ENCODE measurements around the gene DBNDD1. TPM values are rescaled to one million over a fixed set of nuclear protein-coding genes. Genes with fewer than 3 reads are reported as not detected.

The DBNDD1 gene
- total and polyA plus RNA-seq, 2 experiments from 2014 or later: 63.3 to 90.8 TPM

DNA sequence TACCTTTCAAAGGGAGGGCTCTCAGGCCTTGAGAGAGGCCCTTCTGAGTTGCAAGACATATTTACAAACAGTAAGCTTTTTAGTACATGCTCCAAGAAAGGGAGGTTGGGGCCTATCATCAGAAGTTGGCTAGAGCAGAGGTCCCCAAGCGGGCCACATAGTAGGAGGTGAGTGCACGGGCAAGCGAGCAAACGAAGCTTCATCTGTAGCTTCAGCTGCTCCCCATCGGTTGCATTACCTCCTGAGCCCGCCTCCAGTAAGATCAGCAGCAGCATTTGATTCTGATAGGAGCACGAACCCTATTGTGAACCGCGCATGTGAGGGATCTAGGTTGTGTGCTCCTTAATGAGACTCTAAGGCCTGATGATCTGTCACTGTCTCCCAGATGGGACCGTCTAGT is 31.7 kb upstream of the DBNDD1 start:
- no peaks in the 10 kb centered on the region for H3K27me3 ChIP-seq (ENCODE audit: insufficient read depth)
- peaks cover 15% of the 10 kb centered on the region for H3K27me3 Mint-ChIP-seq (ENCODE audit: insufficient read depth, low read depth, poor library complexity)

DNA sequence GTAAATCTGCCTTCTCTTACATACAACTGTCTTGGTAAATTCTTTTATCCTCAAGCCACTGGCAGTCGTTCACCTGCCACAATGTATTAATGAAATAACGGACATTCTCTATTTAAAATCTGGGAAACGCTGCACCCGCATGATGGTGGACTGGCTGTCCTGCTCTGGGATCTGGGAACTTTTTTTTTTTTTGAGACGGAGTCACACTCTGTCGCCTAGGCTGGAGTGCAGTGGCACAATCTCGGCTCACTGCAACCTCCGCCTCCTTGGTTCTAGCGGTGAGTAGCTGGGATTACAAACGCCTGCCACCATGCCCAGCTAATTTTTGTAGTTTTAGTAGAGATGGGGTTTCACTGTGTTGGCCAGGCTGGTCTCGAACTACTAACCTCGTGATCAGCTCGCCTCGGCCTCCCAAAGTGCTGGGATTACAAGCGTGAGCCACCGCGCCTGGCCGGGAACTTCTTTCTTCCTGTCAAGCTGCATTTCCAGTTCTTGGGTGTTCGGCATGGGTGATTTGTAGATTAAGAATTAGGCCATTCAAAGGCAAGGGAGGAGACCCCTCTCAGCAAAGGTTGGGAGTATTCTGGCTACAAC is 29.6 kb upstream of the DBNDD1 start:
- H4K20me1 ChIP-seq (replicated peaks; ENCODE audit: insufficient read depth): no peaks in the 10 kb centered on the region
- peaks cover 8% of the 10 kb centered on the region for H3F3A ChIP-seq (replicated peaks; ENCODE audit: low read depth)
- no peaks in the 10 kb centered on the region for H3K79me2 ChIP-seq (replicated peaks; ENCODE audit: insufficient read depth)
- no peak overlapping the region for H3K27ac ChIP-seq (ENCODE audit: low read depth)
- H3K4me3 ChIP-seq: no peak overlapping the region
- no peaks in the 10 kb centered on the region for H3K9me2 ChIP-seq (ENCODE audit: insufficient read depth)
- no peaks in the 10 kb centered on the region; the same call in 1 of the 2 replicates for H3K4me1 ChIP-seq (ENCODE audit: insufficient read depth)
- no peaks in the 10 kb centered on the region; the same call in 1 of the 2 replicates for H3K36me3 ChIP-seq (ENCODE audit: insufficient read depth)
- peaks cover 10% of the 10 kb centered on the region; the same call in 2 of the 3 replicates for H3K4me1 Mint-ChIP-seq
- TF ChIP-seq JUNB (IDR thresholded peaks at IDR 0.05; ENCODE audit: unreplicated experiment) (no peak), CREB1 (CRISPR knock-in tag; IDR thresholded peaks at IDR 0.05; ENCODE audit: low read depth) (no peak)
- TF ChIP-seq, protein P1, sequence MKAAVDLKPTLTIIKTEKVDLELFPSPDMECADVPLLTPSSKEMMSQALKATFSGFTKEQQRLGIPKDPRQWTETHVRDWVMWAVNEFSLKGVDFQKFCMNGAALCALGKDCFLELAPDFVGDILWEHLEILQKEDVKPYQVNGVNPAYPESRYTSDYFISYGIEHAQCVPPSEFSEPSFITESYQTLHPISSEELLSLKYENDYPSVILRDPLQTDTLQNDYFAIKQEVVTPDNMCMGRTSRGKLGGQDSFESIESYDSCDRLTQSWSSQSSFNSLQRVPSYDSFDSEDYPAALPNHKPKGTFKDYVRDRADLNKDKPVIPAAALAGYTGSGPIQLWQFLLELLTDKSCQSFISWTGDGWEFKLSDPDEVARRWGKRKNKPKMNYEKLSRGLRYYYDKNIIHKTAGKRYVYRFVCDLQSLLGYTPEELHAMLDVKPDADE (IDR thresholded peaks at IDR 0.05): no peak
- TF ChIP-seq, protein P2, sequence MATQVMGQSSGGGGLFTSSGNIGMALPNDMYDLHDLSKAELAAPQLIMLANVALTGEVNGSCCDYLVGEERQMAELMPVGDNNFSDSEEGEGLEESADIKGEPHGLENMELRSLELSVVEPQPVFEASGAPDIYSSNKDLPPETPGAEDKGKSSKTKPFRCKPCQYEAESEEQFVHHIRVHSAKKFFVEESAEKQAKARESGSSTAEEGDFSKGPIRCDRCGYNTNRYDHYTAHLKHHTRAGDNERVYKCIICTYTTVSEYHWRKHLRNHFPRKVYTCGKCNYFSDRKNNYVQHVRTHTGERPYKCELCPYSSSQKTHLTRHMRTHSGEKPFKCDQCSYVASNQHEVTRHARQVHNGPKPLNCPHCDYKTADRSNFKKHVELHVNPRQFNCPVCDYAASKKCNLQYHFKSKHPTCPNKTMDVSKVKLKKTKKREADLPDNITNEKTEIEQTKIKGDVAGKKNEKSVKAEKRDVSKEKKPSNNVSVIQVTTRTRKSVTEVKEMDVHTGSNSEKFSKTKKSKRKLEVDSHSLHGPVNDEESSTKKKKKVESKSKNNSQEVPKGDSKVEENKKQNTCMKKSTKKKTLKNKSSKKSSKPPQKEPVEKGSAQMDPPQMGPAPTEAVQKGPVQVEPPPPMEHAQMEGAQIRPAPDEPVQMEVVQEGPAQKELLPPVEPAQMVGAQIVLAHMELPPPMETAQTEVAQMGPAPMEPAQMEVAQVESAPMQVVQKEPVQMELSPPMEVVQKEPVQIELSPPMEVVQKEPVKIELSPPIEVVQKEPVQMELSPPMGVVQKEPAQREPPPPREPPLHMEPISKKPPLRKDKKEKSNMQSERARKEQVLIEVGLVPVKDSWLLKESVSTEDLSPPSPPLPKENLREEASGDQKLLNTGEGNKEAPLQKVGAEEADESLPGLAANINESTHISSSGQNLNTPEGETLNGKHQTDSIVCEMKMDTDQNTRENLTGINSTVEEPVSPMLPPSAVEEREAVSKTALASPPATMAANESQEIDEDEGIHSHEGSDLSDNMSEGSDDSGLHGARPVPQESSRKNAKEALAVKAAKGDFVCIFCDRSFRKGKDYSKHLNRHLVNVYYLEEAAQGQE (IDR thresholded peaks at IDR 0.05; ENCODE audit: unreplicated experiment): no peak
- TF ChIP-seq, protein P3, sequence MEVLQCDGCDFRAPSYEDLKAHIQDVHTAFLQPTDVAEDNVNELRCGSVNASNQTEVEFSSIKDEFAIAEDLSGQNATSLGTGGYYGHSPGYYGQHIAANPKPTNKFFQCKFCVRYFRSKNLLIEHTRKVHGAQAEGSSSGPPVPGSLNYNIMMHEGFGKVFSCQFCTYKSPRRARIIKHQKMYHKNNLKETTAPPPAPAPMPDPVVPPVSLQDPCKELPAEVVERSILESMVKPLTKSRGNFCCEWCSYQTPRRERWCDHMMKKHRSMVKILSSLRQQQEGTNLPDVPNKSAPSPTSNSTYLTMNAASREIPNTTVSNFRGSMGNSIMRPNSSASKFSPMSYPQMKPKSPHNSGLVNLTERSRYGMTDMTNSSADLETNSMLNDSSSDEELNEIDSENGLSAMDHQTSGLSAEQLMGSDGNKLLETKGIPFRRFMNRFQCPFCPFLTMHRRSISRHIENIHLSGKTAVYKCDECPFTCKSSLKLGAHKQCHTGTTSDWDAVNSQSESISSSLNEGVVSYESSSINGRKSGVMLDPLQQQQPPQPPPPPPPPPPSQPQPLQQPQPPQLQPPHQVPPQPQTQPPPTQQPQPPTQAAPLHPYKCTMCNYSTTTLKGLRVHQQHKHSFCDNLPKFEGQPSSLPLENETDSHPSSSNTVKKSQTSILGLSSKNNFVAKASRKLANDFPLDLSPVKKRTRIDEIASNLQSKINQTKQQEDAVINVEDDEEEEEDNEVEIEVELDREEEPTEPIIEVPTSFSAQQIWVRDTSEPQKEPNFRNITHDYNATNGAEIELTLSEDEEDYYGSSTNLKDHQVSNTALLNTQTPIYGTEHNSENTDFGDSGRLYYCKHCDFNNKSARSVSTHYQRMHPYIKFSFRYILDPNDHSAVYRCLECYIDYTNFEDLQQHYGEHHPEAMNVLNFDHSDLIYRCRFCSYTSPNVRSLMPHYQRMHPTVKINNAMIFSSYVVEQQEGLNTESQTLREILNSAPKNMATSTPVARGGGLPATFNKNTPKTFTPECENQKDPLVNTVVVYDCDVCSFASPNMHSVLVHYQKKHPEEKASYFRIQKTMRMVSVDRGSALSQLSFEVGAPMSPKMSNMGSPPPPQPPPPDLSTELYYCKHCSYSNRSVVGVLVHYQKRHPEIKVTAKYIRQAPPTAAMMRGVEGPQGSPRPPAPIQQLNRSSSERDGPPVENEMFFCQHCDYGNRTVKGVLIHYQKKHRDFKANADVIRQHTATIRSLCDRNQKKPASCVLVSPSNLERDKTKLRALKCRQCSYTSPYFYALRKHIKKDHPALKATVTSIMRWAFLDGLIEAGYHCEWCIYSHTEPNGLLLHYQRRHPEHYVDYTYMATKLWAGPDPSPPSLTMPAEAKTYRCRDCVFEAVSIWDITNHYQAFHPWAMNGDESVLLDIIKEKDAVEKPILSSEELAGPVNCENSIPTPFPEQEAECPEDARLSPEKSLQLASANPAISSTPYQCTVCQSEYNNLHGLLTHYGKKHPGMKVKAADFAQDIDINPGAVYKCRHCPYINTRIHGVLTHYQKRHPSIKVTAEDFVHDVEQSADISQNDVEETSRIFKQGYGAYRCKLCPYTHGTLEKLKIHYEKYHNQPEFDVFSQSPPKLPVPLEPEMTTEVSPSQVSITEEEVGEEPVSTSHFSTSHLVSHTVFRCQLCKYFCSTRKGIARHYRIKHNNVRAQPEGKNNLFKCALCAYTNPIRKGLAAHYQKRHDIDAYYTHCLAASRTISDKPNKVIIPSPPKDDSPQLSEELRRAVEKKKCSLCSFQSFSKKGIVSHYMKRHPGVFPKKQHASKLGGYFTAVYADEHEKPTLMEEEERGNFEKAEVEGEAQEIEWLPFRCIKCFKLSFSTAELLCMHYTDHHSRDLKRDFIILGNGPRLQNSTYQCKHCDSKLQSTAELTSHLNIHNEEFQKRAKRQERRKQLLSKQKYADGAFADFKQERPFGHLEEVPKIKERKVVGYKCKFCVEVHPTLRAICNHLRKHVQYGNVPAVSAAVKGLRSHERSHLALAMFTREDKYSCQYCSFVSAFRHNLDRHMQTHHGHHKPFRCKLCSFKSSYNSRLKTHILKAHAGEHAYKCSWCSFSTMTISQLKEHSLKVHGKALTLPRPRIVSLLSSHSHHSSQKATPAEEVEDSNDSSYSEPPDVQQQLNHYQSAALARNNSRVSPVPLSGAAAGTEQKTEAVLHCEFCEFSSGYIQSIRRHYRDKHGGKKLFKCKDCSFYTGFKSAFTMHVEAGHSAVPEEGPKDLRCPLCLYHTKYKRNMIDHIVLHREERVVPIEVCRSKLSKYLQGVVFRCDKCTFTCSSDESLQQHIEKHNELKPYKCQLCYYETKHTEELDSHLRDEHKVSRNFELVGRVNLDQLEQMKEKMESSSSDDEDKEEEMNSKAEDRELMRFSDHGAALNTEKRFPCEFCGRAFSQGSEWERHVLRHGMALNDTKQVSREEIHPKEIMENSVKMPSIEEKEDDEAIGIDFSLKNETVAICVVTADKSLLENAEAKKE (CRISPR knock-in tag; IDR thresholded peaks at IDR 0.05): no peak
- H3K27me3 Mint-ChIP-seq (ENCODE audit: insufficient read depth, low read depth, poor library complexity): peaks cover 20% of the 10 kb centered on the region
- ATAC-seq (no peak), DNase-seq (ENCODE audit: low spot score) (no peak)
- H3K4me3 Mint-ChIP-seq: peak overlapping the region; percentile 59; the same call in 1 of the 3 replicates
- 0 out of 2 replicates have a peak overlapping the region, but pooled peaks have one; percentile 14 for H2AFZ ChIP-seq
- H3K9me3 Mint-ChIP-seq: peaks cover 17% of the 10 kb centered on the region
- peaks cover 10% of the 10 kb centered on the region for H3K36me3 Mint-ChIP-seq (ENCODE audit: low read depth)
- H3K27me3 ChIP-seq (ENCODE audit: insufficient read depth): no peaks in the 10 kb centered on the region
- H3K27ac Mint-ChIP-seq: no peak overlapping the region
- H3K4me2 ChIP-seq: no peak overlapping the region

More for the DNA sequence above, 31.7 kb upstream of the DBNDD1 start:
- peaks cover 39% of the 10 kb centered on the region for H3K9me3 Mint-ChIP-seq
- Histone ChIP-seq H3K27ac (ENCODE audit: low read depth) (no peak overlapping the region), H3K79me2 (replicated peaks; ENCODE audit: insufficient read depth) (no peaks in the 10 kb centered on the region), H2AFZ (no peak overlapping the region), H3F3A (replicated peaks; ENCODE audit: low read depth) (peaks cover 8% of the 10 kb centered on the region), H3K4me2 (no peak overlapping the region), H3K9me2 (ENCODE audit: insufficient read depth) (no peaks in the 10 kb centered on the region), H3K4me3 (no peak overlapping the region), H3K4me1 (ENCODE audit: insufficient read depth) (no peaks in the 10 kb centered on the region; the same call in 1 of the 2 replicates), H3K36me3 (ENCODE audit: insufficient read depth) (no peaks in the 10 kb centered on the region; the same call in 1 of the 2 replicates), H4K20me1 (replicated peaks; ENCODE audit: insufficient read depth) (no peaks in the 10 kb centered on the region)
- no peak for ATAC-seq
- H3K27ac Mint-ChIP-seq: no peak overlapping the region
- H3K36me3 Mint-ChIP-seq (ENCODE audit: low read depth): peaks cover 20% of the 10 kb centered on the region
- H3K4me1 Mint-ChIP-seq: peaks cover 10% of the 10 kb centered on the region; the same call in 2 of the 3 replicates
- no peak for DNase-seq (ENCODE audit: low spot score)
- TF ChIP-seq EZH2 (IDR thresholded peaks at IDR 0.05; ENCODE audit: low read depth, unreplicated experiment) (no peak), ZNF114 (CRISPR knock-in tag; IDR thresholded peaks at IDR 0.05) (no peak)
- H3K4me3 Mint-ChIP-seq: no peak overlapping the region
